GM18505 (cell line): ENCODE data around the gene HNRNPLL.
"Not testable (repeated sequence)": the region's sequence is repeated elsewhere in the genome, so short reads cannot be mapped to it uniquely, and the experiment has no call there.

Experiments
- ATAC-seq: cut with Tn5 transposase; IDR thresholded peaks from one replicate; pipeline ENCODE4 v1.9.1; 2021; ENCODE audit not compliant: unreplicated experiment
- POLR2A ChIP-seq: IDR thresholded peaks from 4 replicates; pipeline ENCODE4 v1.6.1; 2011; ENCODE audit warnings: borderline replicate concordance; ENCODE audit not compliant: insufficient read depth, insufficient read length; ENCODE audit errors: extremely low read depth

HNRNPLL gene

GRCh38 chr2:38610851-38611801, 8.4 kb upstream of the HNRNPLL start:
- peak; percentile 51 for ATAC-seq
- TF ChIP-seq POLR2A: no peak

GRCh38 chr2:38609246-38609645, 6.5 kb upstream of the HNRNPLL start:
- ATAC-seq: not testable (repeated sequence)

GRCh38 chr2:38608755-38609154, 6.0 kb upstream of the HNRNPLL start:
- TF ChIP-seq POLR2A: no peak
- no peak for ATAC-seq

GRCh38 chr2:38605298-38605830, 2.6 kb upstream of the HNRNPLL start:
- no peak for TF ChIP-seq POLR2A
- ATAC-seq: no peak

- peak; percentile 40 for ATAC-seq
- no peak for TF ChIP-seq POLR2A
Measured at GRCh38 chr2:38603402-38604290, 918 bp upstream of the HNRNPLL start.

- TF ChIP-seq POLR2A: no peak
- peak; percentile 7 for ATAC-seq
Measured at GRCh38 chr2:38602136-38602731, 494 bp downstream of the HNRNPLL start.

GRCh38 chr2:38601463-38602135, 1.1 kb downstream of the HNRNPLL start:
- TF ChIP-seq POLR2A: no peak
- ATAC-seq: no peak

GRCh38 chr2:38600921-38601455, 1.7 kb downstream of the HNRNPLL start:
- ATAC-seq: no peak
- no peak for TF ChIP-seq POLR2A

GRCh38 chr2:38600242-38600891, 2.4 kb downstream of the HNRNPLL start:
- no peak for ATAC-seq
- TF ChIP-seq POLR2A: no peak

- TF ChIP-seq POLR2A: no peak
- no peak for ATAC-seq
Measured at GRCh38 chr2:38599706-38600105, 3.0 kb downstream of the HNRNPLL start.

- ATAC-seq: no peak
- TF ChIP-seq POLR2A: no peak
Measured at GRCh38 chr2:38598991-38599295, 3.8 kb downstream of the HNRNPLL start.
